Neural progenitor cell (in vitro differentiated cells): Measurements from ENCODE around the gene STC2. TPM values are rescaled to one million over a fixed set of nuclear protein-coding genes. Genes with fewer than 3 reads are reported as not detected.
"Not testable (repeated sequence)": the region's sequence is repeated elsewhere in the genome, so short reads cannot be mapped to it uniquely, and the experiment has no call there.

Experiments used
- DNase-seq: peaks from one replicate; pipeline ENCODE4 v3.0.0-alpha.2; 2016; ENCODE audit warnings: low spot score
- H2AFZ ChIP-seq: fragments of 200-600 bp; sonication (generic); replicated peaks from 2 replicates; pipeline ENCODE4 v1.6.1; 2016; ENCODE audit warnings: antibody characterized with exemption
- H3F3A ChIP-seq: fragments of 200-600 bp; sonication (generic); 2 replicates; pipeline ENCODE4 v1.6.1; 2016; ENCODE audit warnings: antibody characterized with exemption, low read depth
- H3K27ac ChIP-seq: fragments of 200-600 bp; sonication (generic); 2 replicates; pipeline ENCODE4 v1.5.1; 2016; ENCODE audit warnings: mild to moderate bottlenecking
- H3K27me3 ChIP-seq: fragments of 200-600 bp; sonication (generic); 2 replicates; pipeline ENCODE4 v1.6.1; 2016; ENCODE audit warnings: mild to moderate bottlenecking, moderate library complexity
- H3K36me3 ChIP-seq: fragments of 200-600 bp; sonication (generic); 2 replicates; pipeline ENCODE4 v1.5.1; 2016
- H3K4me1 ChIP-seq: fragments of 200-600 bp; sonication (generic); 2 replicates; pipeline ENCODE4 v1.6.1; 2016; ENCODE audit warnings: mixed run types
- H3K4me2 ChIP-seq: fragments of 200-600 bp; sonication (generic); 2 replicates; pipeline ENCODE4 v1.6.1; 2016
- H3K4me3 ChIP-seq: fragments of 200-600 bp; sonication (generic); 2 replicates; pipeline ENCODE4 v1.5.1; 2016
- H3K79me2 ChIP-seq: fragments of 200-600 bp; sonication (generic); 2 replicates; pipeline ENCODE4 v1.6.1; 2016; ENCODE audit warnings: low read depth
- H3K9ac ChIP-seq: fragments of 200-600 bp; sonication (generic); 2 replicates; pipeline ENCODE4 v1.6.1; 2016
- H3K9me3 ChIP-seq: fragments of 200-600 bp; sonication (generic); 2 replicates; pipeline ENCODE4 v1.5.1; 2016; ENCODE audit warnings: low read depth
- H4K20me1 ChIP-seq: fragments of 200-600 bp; sonication (generic); 2 replicates; pipeline ENCODE4 v1.6.1; 2016; ENCODE audit warnings: low read depth
- H3K27ac Mint-ChIP-seq: 3 replicates; pipeline ENCODE4 v1.8.0; 2021; ENCODE audit warnings: mixed read lengths
- H3K27me3 Mint-ChIP-seq: 2 replicates; pipeline ENCODE4 v1.8.0; 2022; ENCODE audit warnings: low read depth, mild to moderate bottlenecking, inconsistent platforms, moderate library complexity, mixed read lengths; ENCODE audit not compliant: insufficient read depth
- H3K36me3 Mint-ChIP-seq: 3 replicates; pipeline ENCODE4 v1.8.0; 2021; ENCODE audit warnings: mixed read lengths
- H3K4me1 Mint-ChIP-seq: 3 replicates; pipeline ENCODE4 v1.8.0; 2021; ENCODE audit warnings: mixed read lengths
- H3K4me3 Mint-ChIP-seq: 3 replicates; pipeline ENCODE4 v1.8.0; 2021; ENCODE audit warnings: mild to moderate bottlenecking, moderate library complexity, mixed read lengths
- H3K9me3 Mint-ChIP-seq: 3 replicates; pipeline ENCODE4 v1.8.0; 2020; ENCODE audit warnings: mixed read lengths
- EZH2 ChIP-seq: fragments of 200-600 bp; sonication (generic); IDR thresholded peaks from 2 replicates; pipeline ENCODE4 v1.6.1; 2017; ENCODE audit warnings: antibody characterized with exemption, mild to moderate bottlenecking, moderate library complexity
- EZH2phosphoT487 ChIP-seq: fragments of 200-600 bp; sonication (generic); IDR thresholded peaks from 2 replicates; pipeline ENCODE4 v1.6.1; 2017; ENCODE audit warnings: antibody characterized with exemption
- total RNA-seq: library from RNA; depleted of rRNA; stranded (reverse); fragments of >200 nt; gene quantifications from 2 replicates; pipeline ENCODE4 v1.2.3, GENCODE V29; 2015; ENCODE audit warnings: low replicate concordance
- TF ChIP-seq, protein P1 (sequence below): fragments of 200-600 bp; sonication (generic); IDR thresholded peaks from 2 replicates; pipeline ENCODE4 v1.5.1; 2017; ENCODE audit warnings: antibody characterized with exemption, mild to moderate bottlenecking

STC2 gene
- total RNA-seq, 1 donor from 2014 or later: 25.3 TPM

DNA sequence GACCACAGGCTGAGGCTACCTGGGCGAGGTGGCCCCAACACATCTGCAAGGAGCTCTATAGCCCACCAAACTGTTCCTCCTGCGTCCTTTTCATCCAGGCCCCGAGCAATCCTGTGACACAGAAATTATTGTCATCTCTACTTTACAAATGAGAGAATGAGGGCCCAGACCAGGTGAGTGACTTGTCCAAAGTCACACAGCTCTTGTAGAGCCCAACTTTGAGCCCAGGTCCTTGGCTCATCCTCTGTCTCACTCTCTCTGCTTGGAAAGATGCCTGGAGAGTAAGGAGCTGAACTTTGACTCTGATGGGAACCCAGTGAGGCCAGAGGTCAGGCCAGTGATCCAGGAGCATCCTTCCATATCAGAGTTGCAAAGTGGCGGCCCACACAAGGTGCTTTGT lies 39.6 kb downstream of the STC2 start:
- no peaks in the 10 kb centered on the region for H3K9me3 ChIP-seq
- peaks cover 6% of the 10 kb centered on the region for H3K9me3 Mint-ChIP-seq
- H3K27me3 ChIP-seq: peaks cover 9% of the 10 kb centered on the region
- no peak overlapping the region for H3K27ac Mint-ChIP-seq
- H3K4me1 ChIP-seq: peaks cover 37% of the 10 kb centered on the region
- H3K79me2 ChIP-seq: no peaks in the 10 kb centered on the region
- no peak overlapping the region for H3K4me3 ChIP-seq
- H3K4me1 Mint-ChIP-seq: peaks cover 34% of the 10 kb centered on the region
- no peaks in the 10 kb centered on the region for H3K36me3 Mint-ChIP-seq
- DNase-seq: no peak
- H3F3A ChIP-seq: peaks cover 32% of the 10 kb centered on the region
- H3K4me3 Mint-ChIP-seq: no peak overlapping the region
- no peak overlapping the region for H3K27ac ChIP-seq
- no peak overlapping the region for H3K4me2 ChIP-seq
- no peak overlapping the region for H3K9ac ChIP-seq
- H3K27me3 Mint-ChIP-seq: peaks cover 25% of the 10 kb centered on the region
- no peaks in the 10 kb centered on the region for H4K20me1 ChIP-seq
- TF ChIP-seq EZH2: no peak
- no peak for TF ChIP-seq EZH2phosphoT487
- TF ChIP-seq, protein P1, sequence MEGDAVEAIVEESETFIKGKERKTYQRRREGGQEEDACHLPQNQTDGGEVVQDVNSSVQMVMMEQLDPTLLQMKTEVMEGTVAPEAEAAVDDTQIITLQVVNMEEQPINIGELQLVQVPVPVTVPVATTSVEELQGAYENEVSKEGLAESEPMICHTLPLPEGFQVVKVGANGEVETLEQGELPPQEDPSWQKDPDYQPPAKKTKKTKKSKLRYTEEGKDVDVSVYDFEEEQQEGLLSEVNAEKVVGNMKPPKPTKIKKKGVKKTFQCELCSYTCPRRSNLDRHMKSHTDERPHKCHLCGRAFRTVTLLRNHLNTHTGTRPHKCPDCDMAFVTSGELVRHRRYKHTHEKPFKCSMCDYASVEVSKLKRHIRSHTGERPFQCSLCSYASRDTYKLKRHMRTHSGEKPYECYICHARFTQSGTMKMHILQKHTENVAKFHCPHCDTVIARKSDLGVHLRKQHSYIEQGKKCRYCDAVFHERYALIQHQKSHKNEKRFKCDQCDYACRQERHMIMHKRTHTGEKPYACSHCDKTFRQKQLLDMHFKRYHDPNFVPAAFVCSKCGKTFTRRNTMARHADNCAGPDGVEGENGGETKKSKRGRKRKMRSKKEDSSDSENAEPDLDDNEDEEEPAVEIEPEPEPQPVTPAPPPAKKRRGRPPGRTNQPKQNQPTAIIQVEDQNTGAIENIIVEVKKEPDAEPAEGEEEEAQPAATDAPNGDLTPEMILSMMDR: no peak
- no peaks in the 10 kb centered on the region for H3K36me3 ChIP-seq
- H2AFZ ChIP-seq: no peak overlapping the region

DNA sequence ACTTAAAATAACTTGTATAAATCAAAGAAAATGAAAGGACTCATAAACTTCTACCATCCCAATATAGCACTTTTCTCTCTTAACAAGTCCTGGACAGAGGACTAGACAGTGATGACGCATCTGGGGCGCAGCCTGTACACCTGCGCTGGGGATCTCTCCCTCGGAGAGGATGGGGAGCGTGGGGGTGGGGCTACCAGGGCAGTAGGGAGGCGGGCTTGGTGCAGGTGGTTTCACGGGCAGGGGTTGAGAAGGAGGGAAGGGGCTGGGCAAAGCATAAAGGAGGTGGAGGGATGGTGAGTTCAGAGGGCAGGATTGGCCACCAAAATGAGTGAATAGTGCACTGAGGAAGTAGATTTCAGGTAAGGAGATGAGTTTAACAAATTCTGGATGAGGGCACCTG lies 41.1 kb downstream of the STC2 start:
- no peak overlapping the region for H3K4me3 Mint-ChIP-seq
- Histone ChIP-seq H3K9me3 (no peaks in the 10 kb centered on the region), H3K79me2 (no peaks in the 10 kb centered on the region), H3F3A (peaks cover 25% of the 10 kb centered on the region), H4K20me1 (no peaks in the 10 kb centered on the region), H3K36me3 (no peaks in the 10 kb centered on the region), H3K4me2 (no peak overlapping the region), H3K4me3 (no peak overlapping the region), H2AFZ (no peak overlapping the region), H3K9ac (no peak overlapping the region), H3K4me1 (peaks cover 21% of the 10 kb centered on the region), H3K27ac (no peak overlapping the region), H3K27me3 (peaks cover 25% of the 10 kb centered on the region)
- H3K36me3 Mint-ChIP-seq: no peaks in the 10 kb centered on the region
- TF ChIP-seq, protein P1: no peak
- no peak for TF ChIP-seq EZH2phosphoT487
- peaks cover 29% of the 10 kb centered on the region for H3K27me3 Mint-ChIP-seq
- DNase-seq: no peak
- H3K27ac Mint-ChIP-seq: no peak overlapping the region
- H3K4me1 Mint-ChIP-seq: peaks cover 33% of the 10 kb centered on the region
- H3K9me3 Mint-ChIP-seq: peaks cover 6% of the 10 kb centered on the region

GRCh38 chr5:173284343-173284958 lies 43.8 kb downstream of the STC2 start:
- not testable (repeated sequence) for H3K36me3 Mint-ChIP-seq, H2AFZ ChIP-seq, H3K9me3 ChIP-seq, H3K4me2 ChIP-seq, H3K27ac Mint-ChIP-seq, H3K27ac ChIP-seq, H3K9ac ChIP-seq, H3K36me3 ChIP-seq, H3K9me3 Mint-ChIP-seq, H3F3A ChIP-seq, H3K4me1 ChIP-seq, H3K79me2 ChIP-seq, DNase-seq, H4K20me1 ChIP-seq, H3K4me3 ChIP-seq
- Mint-ChIP-seq H3K4me3 (peak overlapping the region; percentile 63), H3K4me1 (peaks cover 11% of the 10 kb centered on the region), H3K27me3 (peaks cover 30% of the 10 kb centered on the region)
- peaks cover 49% of the 10 kb centered on the region for H3K27me3 ChIP-seq

DNA sequence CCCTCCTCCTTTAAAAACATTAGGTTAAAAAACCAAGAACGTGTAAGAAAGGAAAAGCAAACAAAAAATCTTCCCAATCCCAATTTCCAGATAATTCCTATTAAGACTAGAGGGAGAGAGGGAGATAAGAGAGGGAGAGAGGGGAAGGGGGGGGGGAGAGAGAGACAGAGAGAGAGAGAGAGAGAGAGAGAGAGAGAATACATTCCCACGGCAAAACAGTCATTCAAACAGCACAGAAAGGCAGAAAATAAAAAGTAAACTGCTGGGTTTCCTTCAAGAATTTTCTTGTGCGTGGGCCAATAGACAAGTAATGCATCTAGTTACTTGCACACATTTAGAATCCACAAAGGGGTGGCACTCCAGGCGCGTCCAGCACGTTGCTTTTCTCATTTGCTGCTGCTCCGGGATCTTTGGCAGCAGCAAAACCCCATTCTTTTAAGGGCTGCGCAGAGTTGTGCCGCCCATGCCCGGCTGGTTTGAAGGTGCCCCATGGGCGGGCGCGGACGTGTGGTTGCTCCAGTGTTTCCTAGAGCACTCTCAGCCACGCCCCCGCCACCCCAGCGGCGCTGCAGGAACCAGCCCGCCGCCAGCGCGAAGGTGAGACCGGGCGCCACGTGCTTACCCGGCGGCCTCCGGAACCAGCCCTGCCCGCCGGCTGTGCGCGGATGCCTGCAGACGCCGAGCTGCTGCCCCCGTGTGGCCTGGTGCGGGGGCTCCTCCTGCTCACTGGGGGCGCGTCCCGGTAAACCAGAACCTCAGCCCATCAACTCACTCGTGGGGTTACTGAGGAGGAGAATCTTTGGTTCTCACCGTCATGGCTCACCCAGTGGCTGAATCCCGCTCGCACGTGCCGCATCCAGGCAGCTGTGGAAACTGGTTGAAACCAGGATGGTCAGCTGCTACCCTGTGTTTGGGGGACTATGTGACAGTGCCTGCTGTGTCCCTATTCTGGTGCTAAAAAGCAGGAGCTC lies 44.6 kb downstream of the STC2 start:
- peaks cover 3% of the 10 kb centered on the region for H3K4me1 ChIP-seq
- H3K9me3 Mint-ChIP-seq: peaks cover 6% of the 10 kb centered on the region
- H3K36me3 ChIP-seq: no peaks in the 10 kb centered on the region
- H3K27me3 Mint-ChIP-seq: peaks cover 30% of the 10 kb centered on the region
- H3K9me3 ChIP-seq: no peaks in the 10 kb centered on the region
- no peak overlapping the region for H3K27ac Mint-ChIP-seq
- no peaks in the 10 kb centered on the region for H3K79me2 ChIP-seq
- no peak overlapping the region for H3K27ac ChIP-seq
- H4K20me1 ChIP-seq: no peaks in the 10 kb centered on the region
- H3K4me3 Mint-ChIP-seq: peak overlapping the region; percentile 63
- TF ChIP-seq EZH2 (peak; percentile 74), EZH2phosphoT487 (peak; percentile 48)
- TF ChIP-seq, protein P1: peak; percentile 79
- peak overlapping the region; percentile 68 for H3K4me2 ChIP-seq
- H3K4me3 ChIP-seq: peak overlapping the region; percentile 24
- H3F3A ChIP-seq: peaks cover 7% of the 10 kb centered on the region
- peak overlapping the region; percentile 90 for H2AFZ ChIP-seq
- no peaks in the 10 kb centered on the region for H3K36me3 Mint-ChIP-seq
- DNase-seq: peak; percentile 85
- peaks cover 52% of the 10 kb centered on the region for H3K27me3 ChIP-seq
- H3K9ac ChIP-seq: no peak overlapping the region
- H3K4me1 Mint-ChIP-seq: peaks cover 11% of the 10 kb centered on the region
